ENCODE results near the gene YIF1B. TPM values are rescaled to one million over a fixed set of nuclear protein-coding genes. Genes with fewer than 3 reads are reported as not detected.
A peak's percentile ranks its signal among the peaks of the same experiment; 100 is the strongest.

Gene YIF1B
- total RNA-seq, 4 donors from 2014 or later: 14.2 to 36.4 (median 26.1) TPM

GRCh38 chr19:38268539-38268938 is 47.2 kb downstream of the YIF1B start:
- H3K27me3 ChIP-seq: peaks cover 4% of the 10 kb centered on the region
- H3K4me3 ChIP-seq: no peak overlapping the region
- 49% methylated on average over 8 of the region's 8 CpGs for WGBS
- no peaks in the 10 kb centered on the region for H3K36me3 ChIP-seq
- TF ChIP-seq EP300 (IDR thresholded peaks at IDR 0.05): no peak
- no peak for TF ChIP-seq CTCF (IDR thresholded peaks at IDR 0.05)
- no peak for TF ChIP-seq POLR2A (IDR thresholded peaks at IDR 0.05)
- H3K9me3 ChIP-seq: no peaks in the 10 kb centered on the region
- H3K27ac ChIP-seq: peak overlapping the region; percentile 87
- H3K4me1 ChIP-seq: peaks cover 50% of the 10 kb centered on the region
- no peak for DNase-seq (ENCODE audit: low spot score in 2 of 2)

GRCh38 chr19:38267761-38268483 is 47.8 kb downstream of the YIF1B start:
- Histone ChIP-seq H3K36me3 (no peaks in the 10 kb centered on the region), H3K27ac (peak overlapping the region; percentile 87), H3K4me1 (peaks cover 43% of the 10 kb centered on the region), H3K9me3 (no peaks in the 10 kb centered on the region), H3K27me3 (peaks cover 4% of the 10 kb centered on the region), H3K4me3 (peak overlapping the region; percentile 60)
- no peak for TF ChIP-seq CTCF (IDR thresholded peaks at IDR 0.05)
- no peak for TF ChIP-seq POLR2A (IDR thresholded peaks at IDR 0.05)
- TF ChIP-seq EP300 (IDR thresholded peaks at IDR 0.05): no peak
- no peak for TF ChIP-seq POLR2AphosphoS5 (IDR thresholded peaks at IDR 0.05)
- no peak for DNase-seq (ENCODE audit: low spot score in 2 of 2)
- WGBS: 51% methylated on average over 12 of the region's 12 CpGs

- H3K9me3 ChIP-seq: no peaks in the 10 kb centered on the region
- no peak for DNase-seq (ENCODE audit: low spot score in 2 of 2)
- 39% methylated on average over 10 of the region's 12 CpGs for WGBS
- no peaks in the 10 kb centered on the region for H3K36me3 ChIP-seq
- H3K4me1 ChIP-seq: peaks cover 43% of the 10 kb centered on the region
- TF ChIP-seq POLR2A (IDR thresholded peaks at IDR 0.05) (no peak), EP300 (IDR thresholded peaks at IDR 0.05) (no peak), POLR2AphosphoS5 (IDR thresholded peaks at IDR 0.05) (no peak), CTCF (IDR thresholded peaks at IDR 0.05) (no peak)
- H3K4me3 ChIP-seq: peak overlapping the region; percentile 60
- peaks cover 4% of the 10 kb centered on the region for H3K27me3 ChIP-seq
- H3K27ac ChIP-seq: peak overlapping the region; percentile 87
These were observed 48.7 kb downstream of the YIF1B start for GRCh38 chr19:38266981-38267597.

GRCh38 chr19:38265921-38266429 is 49.8 kb downstream of the YIF1B start:
- TF ChIP-seq POLR2AphosphoS5 (IDR thresholded peaks at IDR 0.05): no peak
- TF ChIP-seq CTCF (IDR thresholded peaks at IDR 0.05): no peak
- TF ChIP-seq EP300 (IDR thresholded peaks at IDR 0.05): no peak
- no peak for TF ChIP-seq POLR2A (IDR thresholded peaks at IDR 0.05)
- Histone ChIP-seq H3K36me3 (no peaks in the 10 kb centered on the region), H3K9me3 (no peaks in the 10 kb centered on the region), H3K27ac (peak overlapping the region; percentile 87), H3K4me1 (peaks cover 43% of the 10 kb centered on the region), H3K4me3 (peak overlapping the region; percentile 60), H3K27me3 (peaks cover 4% of the 10 kb centered on the region)
- WGBS: 58% methylated on average over 12 of the region's 12 CpGs
- no peak for DNase-seq (ENCODE audit: low spot score in 2 of 2)

- no peak for DNase-seq (ENCODE audit: low spot score in 2 of 2)
- peaks cover 4% of the 10 kb centered on the region for H3K27me3 ChIP-seq
These were observed 50.4 kb downstream of the YIF1B start for GRCh38 chr19:38265213-38265861.

More at GRCh38 chr19:38265213-38265861, 50.4 kb downstream of the YIF1B start:
- peaks cover 43% of the 10 kb centered on the region for H3K4me1 ChIP-seq
- no peaks in the 10 kb centered on the region for H3K36me3 ChIP-seq
- H3K9me3 ChIP-seq: no peaks in the 10 kb centered on the region
- peak overlapping the region; percentile 60 for H3K4me3 ChIP-seq
- peak overlapping the region; percentile 87 for H3K27ac ChIP-seq
- WGBS: 41% methylated on average over 14 of the region's 14 CpGs
- TF ChIP-seq POLR2A (IDR thresholded peaks at IDR 0.05) (no peak), EP300 (IDR thresholded peaks at IDR 0.05) (no peak), POLR2AphosphoS5 (IDR thresholded peaks at IDR 0.05) (no peak)
